Myometrial cell (primary cell): ENCODE results near the gene PEX1. TPM values are rescaled to one million over a fixed set of nuclear protein-coding genes. Genes with fewer than 3 reads are reported as not detected.

Experiments
- total RNA-seq: library from RNA; depleted of rRNA; stranded (reverse); fragments of >200 nt; gene quantifications from 2 replicates; pipeline ENCODE4 v1.2.3, GENCODE V29; 2015

The PEX1 gene
- 9.2 and 11.3 TPM in 2 replicates for total RNA-seq

DNA sequence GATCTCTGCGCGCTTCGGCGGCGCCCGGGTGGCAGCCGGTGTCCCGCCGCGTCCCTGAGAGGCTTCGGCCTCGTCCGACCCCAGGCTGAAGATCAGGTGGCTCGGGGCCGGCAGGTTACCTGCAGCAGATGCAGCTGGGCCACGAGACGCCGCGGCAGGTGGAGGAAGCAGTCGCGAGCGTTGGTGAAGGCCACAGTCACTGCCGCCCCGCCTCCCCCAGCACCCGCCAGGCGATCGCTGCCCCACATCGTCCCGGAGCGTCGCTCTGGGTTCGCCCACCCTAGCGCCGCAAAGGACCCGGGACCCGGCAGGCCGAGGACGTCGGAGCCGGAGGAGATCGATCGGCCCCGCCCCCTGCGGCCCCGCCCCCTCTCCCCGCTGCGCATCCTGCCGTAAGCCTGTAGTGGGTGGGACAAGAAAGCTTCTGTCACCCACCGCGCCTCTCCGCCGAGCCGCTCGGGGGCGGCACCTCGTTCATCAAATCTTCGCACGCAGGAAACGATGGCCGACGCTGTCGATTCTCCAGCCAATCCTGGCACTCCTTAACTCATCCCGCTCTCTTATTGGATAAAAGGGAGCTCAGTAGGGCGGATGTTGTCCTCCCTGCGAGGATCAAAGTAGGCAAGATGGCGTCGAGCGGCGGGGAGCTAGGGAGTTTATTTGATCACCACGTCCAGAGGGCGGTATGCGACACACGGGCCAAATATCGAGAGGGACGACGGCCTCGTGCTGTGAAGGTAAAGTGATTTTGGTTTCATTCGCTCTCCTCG lies at the start of gene PEX1, which contains the start of gene RBM48:
Gene PEX1, minus strand, starts transcription at position 333 of the 770 bp plus-strand sequence. Its CDS starts 85 bp downstream, at position 248.
Gene RBM48, plus strand, starts transcription at position 608 of the 770 bp plus-strand sequence. Its CDS starts 19 bp downstream, at position 627.

DNA sequence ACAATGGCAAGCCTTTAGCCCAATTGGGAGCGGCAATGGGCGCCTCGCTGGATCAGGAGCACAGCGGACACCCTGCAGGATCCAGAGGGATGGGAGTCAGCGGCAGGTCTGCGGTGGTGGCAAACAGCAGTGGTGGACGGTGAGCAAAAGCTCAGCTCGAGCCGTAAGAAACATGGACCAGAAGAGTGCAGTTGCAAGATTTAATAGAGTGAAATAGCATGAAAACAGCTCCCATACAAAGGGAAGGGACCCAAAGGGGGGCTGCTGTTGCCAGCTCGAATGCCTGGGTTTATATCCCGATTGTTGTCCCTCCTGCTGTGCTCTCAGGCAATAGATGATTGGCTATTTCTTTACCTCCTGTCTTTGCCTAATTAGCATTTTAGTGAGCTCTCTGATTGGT lies 50.6 kb downstream of the PEX1 start, which contains the start of gene ERVW-1:
Gene ERVW-1, minus strand, starts transcription at position 266 of the 400 bp plus-strand sequence. CDS start 7,565 bp downstream, outside the sequence.

DNA sequence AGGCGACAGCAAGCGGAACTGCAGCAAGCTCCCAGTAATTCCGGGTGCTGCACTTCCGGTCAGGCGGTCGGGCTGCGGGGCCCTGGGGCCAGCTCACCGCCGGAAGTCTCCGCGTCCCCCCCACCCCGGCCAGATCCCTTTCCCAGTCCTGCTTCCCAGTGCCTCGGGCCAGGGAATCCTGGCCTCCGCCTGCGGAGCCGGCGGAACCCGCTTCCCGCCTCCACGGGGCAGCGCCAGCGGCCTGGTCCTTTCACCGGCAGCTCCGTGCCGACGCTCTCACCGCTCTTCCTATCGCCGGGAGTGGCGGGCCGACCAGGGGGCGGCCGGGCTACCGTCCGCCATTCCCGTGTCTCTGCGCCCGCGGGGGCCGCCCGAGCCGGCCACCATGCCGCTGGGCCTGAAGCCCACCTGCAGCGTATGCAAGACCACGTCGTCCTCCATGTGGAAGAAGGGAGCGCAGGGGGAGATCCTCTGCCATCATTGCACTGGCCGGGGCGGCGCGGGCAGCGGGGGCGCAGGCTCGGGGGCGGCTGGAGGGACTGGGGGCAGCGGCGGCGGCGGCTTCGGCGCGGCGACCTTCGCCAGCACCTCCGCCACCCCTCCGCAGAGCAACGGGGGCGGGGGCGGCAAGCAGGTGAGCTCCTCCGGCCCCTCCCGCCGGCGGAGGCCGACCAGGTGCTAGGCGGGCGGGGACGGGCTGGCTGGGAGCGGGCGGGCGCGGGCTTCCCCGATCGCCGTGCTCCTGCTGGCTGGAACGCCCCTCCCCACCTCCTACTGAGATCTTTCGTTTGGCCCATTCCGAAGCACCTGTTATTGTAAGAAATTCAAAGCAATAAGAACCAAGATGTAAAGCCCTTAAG lies 80.7 kb downstream of the PEX1 start, which contains the start of gene GATAD1:
Gene GATAD1, plus strand, starts transcription at position 138 of the 860 bp plus-strand sequence. Its CDS starts 248 bp downstream, at position 386.

Other genes starting within 250 kb of the PEX1 start
- 14.2 and 15.6 TPM in 2 replicates for gene GATAD1, start 81.0 kb downstream of the PEX1 start, total RNA-seq
- gene ERVW-1, start 50.6 kb downstream of the PEX1 start, total RNA-seq = not detected in 2 replicates
- 3.2 and 5.1 TPM in 2 replicates for gene RBM48, start 275 bp upstream of the PEX1 start, total RNA-seq
- gene FAM133B, start 61.9 kb upstream of the PEX1 start, total RNA-seq = 11.0 and 13.1 TPM in 2 replicates